Sigmoid colon (tissue), 4 donors: ENCODE data around the gene COX20.

Experiments
- EP300 ChIP-seq, 4 donors: sonication (generic); formaldehyde crosslinking; IDR thresholded peaks; one replicate each; pipeline ENCODE4 v1.6.1; 2017; ENCODE audit warnings: antibody characterized with exemption in 4 of 4
- POLR2A ChIP-seq, 2 donors: fragments of 450-650 bp; IDR thresholded peaks; one replicate each; pipeline ENCODE4 v1.6.1; 2016; ENCODE audit warnings: antibody characterized with exemption in 2 of 2, mild to moderate bottlenecking in 2 of 2, moderate library complexity in 2 of 2
- POLR2AphosphoS5 ChIP-seq, 4 donors: sonication (generic); formaldehyde crosslinking; IDR thresholded peaks; one replicate each; pipeline ENCODE4 v1.6.1; 2017; ENCODE audit warnings: antibody characterized with exemption in 4 of 4
- TF ChIP-seq, protein P1 (sequence below), 4 experiments: fragments of 450-650 bp in 3 of 4; fragments of 200-600 bp in 1 of 4; IDR thresholded peaks; one replicate each; pipeline ENCODE4 v1.5.1; 2016 to 2019; ENCODE audit warnings: antibody characterized with exemption in 4 of 4, mild to moderate bottlenecking in 3 of 4, moderate library complexity in 2 of 4

DNA sequence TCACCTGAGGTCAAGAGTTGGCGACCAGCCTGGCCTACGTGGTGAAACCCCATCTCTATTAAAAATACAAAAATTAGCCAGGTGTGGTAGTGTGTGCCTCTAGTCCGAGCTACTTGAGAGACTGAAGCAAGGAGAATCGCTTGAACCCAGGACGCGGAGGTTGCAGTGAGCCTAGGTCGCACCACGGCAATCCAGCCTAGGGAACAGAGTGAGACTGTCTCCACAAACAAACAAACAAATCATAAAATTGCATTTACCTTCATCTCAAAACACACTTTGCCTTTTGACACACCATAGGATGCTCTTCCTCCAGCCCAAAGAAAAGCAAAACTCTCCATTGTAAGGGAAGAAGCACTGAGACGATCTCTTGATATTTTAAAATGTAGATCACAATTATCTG, 24.6 kb downstream of the COX20 start:
- TF ChIP-seq, protein P1, sequence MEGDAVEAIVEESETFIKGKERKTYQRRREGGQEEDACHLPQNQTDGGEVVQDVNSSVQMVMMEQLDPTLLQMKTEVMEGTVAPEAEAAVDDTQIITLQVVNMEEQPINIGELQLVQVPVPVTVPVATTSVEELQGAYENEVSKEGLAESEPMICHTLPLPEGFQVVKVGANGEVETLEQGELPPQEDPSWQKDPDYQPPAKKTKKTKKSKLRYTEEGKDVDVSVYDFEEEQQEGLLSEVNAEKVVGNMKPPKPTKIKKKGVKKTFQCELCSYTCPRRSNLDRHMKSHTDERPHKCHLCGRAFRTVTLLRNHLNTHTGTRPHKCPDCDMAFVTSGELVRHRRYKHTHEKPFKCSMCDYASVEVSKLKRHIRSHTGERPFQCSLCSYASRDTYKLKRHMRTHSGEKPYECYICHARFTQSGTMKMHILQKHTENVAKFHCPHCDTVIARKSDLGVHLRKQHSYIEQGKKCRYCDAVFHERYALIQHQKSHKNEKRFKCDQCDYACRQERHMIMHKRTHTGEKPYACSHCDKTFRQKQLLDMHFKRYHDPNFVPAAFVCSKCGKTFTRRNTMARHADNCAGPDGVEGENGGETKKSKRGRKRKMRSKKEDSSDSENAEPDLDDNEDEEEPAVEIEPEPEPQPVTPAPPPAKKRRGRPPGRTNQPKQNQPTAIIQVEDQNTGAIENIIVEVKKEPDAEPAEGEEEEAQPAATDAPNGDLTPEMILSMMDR (IDR thresholded peaks at IDR 0.05), result no peak
- TF ChIP-seq POLR2A (IDR thresholded peaks at IDR 0.05) (no peak), EP300 (IDR thresholded peaks at IDR 0.05) (no peak), POLR2AphosphoS5 (IDR thresholded peaks at IDR 0.05) (no peak)
